HepG2 (cell line): ENCODE results near the gene GPER1. TPM values are rescaled to one million over a fixed set of nuclear protein-coding genes. Genes with fewer than 3 reads are reported as not detected.

Experiments
- ATAC-seq: fragments of 200-7000 bp; cut with Tn5 transposase; 3 replicates; pipeline ENCODE4 v1.9.1; 2020; ENCODE audit warnings: mild to moderate bottlenecking, moderate library complexity
- BruUV-seq: library from RNA; stranded (reverse); fragments of 400-500 nt; replicated peaks from 2 replicates; lab custom pipeline; 2021; lab: Mats Ljungman, UMichigan
- CTCF ChIA-PET: fragments of 300-600 bp; formaldehyde crosslinking; extraction: SDS; loops from one replicate; lab custom pipeline; 2021; ENCODE audit warnings: low total read pairs, inconsistent platforms, low intra/inter-chr PET ratio; lab: Yijun Ruan, JAX
- POLR2A ChIA-PET: fragments of 350-600 bp; sonication (Branson Sonifier 250); formaldehyde crosslinking; loops from one replicate; lab custom pipeline; 2020; ENCODE audit warnings: antibody characterized with exemption, inconsistent platforms; lab: Yijun Ruan, JAX
- DNase-seq: peaks from one replicate; pipeline ENCODE4 v3.0.0-alpha.2; 2015; ENCODE audit warnings: low spot score
- FAIRE-seq: peaks from 3 replicates; lab custom pipeline; 2011; peaks lifted over from hg19 to GRCh38; lab: Jason Lieb, UNC
- H2AFZ ChIP-seq: one replicate; pipeline ENCODE4 v1.6.1; 2011; ENCODE audit warnings: low read length, inconsistent platforms
- H3K27ac ChIP-seq: fragments of 300-600 bp; 3 replicates; pipeline ENCODE4 v1.8.0; 2011; ENCODE audit warnings: mixed run types, mild to moderate bottlenecking, mixed read lengths, low read length, inconsistent platforms; ENCODE audit not compliant: insufficient read depth; ENCODE audit errors: extremely low read length
- H3K27me3 ChIP-seq, 2 experiments: fragments of 200-600 bp in 1 of 2; 2 replicates in 1 of 2; 3 replicates in 1 of 2; pipeline versions ENCODE4 v1.6.0 to v1.8.0; 2011; ENCODE audit warnings: low read length in 2 of 2, mild to moderate bottlenecking in 2 of 2, moderate library complexity in 2 of 2, inconsistent platforms in 1 of 2; ENCODE audit not compliant: insufficient read depth in 2 of 2, control insufficient read depth in 1 of 2
- H3K36me3 ChIP-seq, 2 experiments: fragments of 200-600 bp in 1 of 2; replicated peaks in 1 of 2; 2 replicates in 1 of 2; 3 replicates in 1 of 2; pipeline versions ENCODE4 v1.5.1 to v1.8.0; 2011; ENCODE audit warnings: low read length in 2 of 2, inconsistent platforms in 1 of 2; ENCODE audit not compliant: insufficient read depth in 2 of 2, control insufficient read depth in 1 of 2
- H3K4me1 ChIP-seq: 2 replicates; pipeline ENCODE4 v1.5.1; 2012; ENCODE audit warnings: low read length, inconsistent platforms; ENCODE audit not compliant: insufficient read depth
- H3K4me2 ChIP-seq: 2 replicates; pipeline ENCODE4 v1.6.0; 2011; ENCODE audit warnings: low read depth, low read length, inconsistent platforms
- H3K4me3 ChIP-seq, 3 experiments: fragments of 200-600 bp in 1 of 3; sonication (generic), shearing (Covaris generic) in 1 of 3; replicated peaks in 1 of 3; 2 replicates each; pipeline ENCODE4 v1.5.1; 2011 to 2016; ENCODE audit warnings: low read length in 3 of 3, inconsistent platforms in 2 of 3, low read depth in 2 of 3, mild to moderate bottlenecking in 2 of 3, control low read depth in 1 of 3, mixed read lengths in 1 of 3; ENCODE audit not compliant: insufficient read depth in 1 of 3
- H3K79me2 ChIP-seq: one replicate; pipeline ENCODE4 v1.6.1; 2011; ENCODE audit warnings: low read length, inconsistent platforms; ENCODE audit not compliant: insufficient read depth
- H3K9ac ChIP-seq: 2 replicates; pipeline ENCODE4 v1.6.0; 2011; ENCODE audit warnings: mild to moderate bottlenecking, low read depth, low read length, inconsistent platforms; ENCODE audit not compliant: insufficient read depth
- H3K9me3 ChIP-seq: 2 replicates; pipeline ENCODE4 v1.5.1; 2012; ENCODE audit warnings: mild to moderate bottlenecking, low read length
- H4K20me1 ChIP-seq: 2 replicates; pipeline ENCODE4 v1.6.0; 2011; ENCODE audit warnings: inconsistent platforms, mild to moderate bottlenecking, low read length, moderate library complexity; ENCODE audit not compliant: insufficient read depth
- ATF6 ChIP-seq: sonication (generic); formaldehyde crosslinking; conservative IDR thresholded peaks from 2 replicates; pipeline ENCODE4 v1.4.0; 2020; ENCODE audit warnings: missing genetic modification reagents
- DR1 ChIP-seq: sonication (generic); formaldehyde crosslinking; IDR thresholded peaks from 2 replicates; pipeline ENCODE4 v1.8.0; 2021; ENCODE audit warnings: mild to moderate bottlenecking, missing genetic modification reagents, inconsistent platforms
- PHF20 ChIP-seq: sonication (generic); formaldehyde crosslinking; IDR thresholded peaks from 2 replicates; pipeline ENCODE4 v1.5.0; 2020; ENCODE audit warnings: mild to moderate bottlenecking, missing genetic modification reagents
- TGIF2 ChIP-seq: IDR thresholded peaks from 2 replicates; pipeline ENCODE4 v1.6.1; 2016; ENCODE audit warnings: control low read depth, missing compliant biosample characterization
- ZNF10 ChIP-seq: sonication (generic); formaldehyde crosslinking; IDR thresholded peaks from 2 replicates; pipeline ENCODE4 v1.4.0; 2020; ENCODE audit warnings: mild to moderate bottlenecking, low read depth, missing genetic modification reagents, borderline replicate concordance
- ZNF562 ChIP-seq: sonication (generic); formaldehyde crosslinking; IDR thresholded peaks from 2 replicates; pipeline ENCODE4 v1.8.0; 2022; ENCODE audit warnings: missing genetic modification reagents, borderline replicate concordance
- ZNF775 ChIP-seq: sonication (generic); formaldehyde crosslinking; IDR thresholded peaks from 2 replicates; pipeline ENCODE4 v1.4.0; 2020; ENCODE audit warnings: missing genetic modification reagents, mild to moderate bottlenecking, moderate library complexity, borderline replicate concordance
- WGBS: methylation state at CpG from one replicate; pipeline ENCODE4 v1.1.6; 2017; ENCODE audit warnings: low lambda C conversion rate; 5-methylcytosine and 5-hydroxymethylcytosine counted together
- in situ Hi-C: cut with HindIII; loops from 2 replicates; pipeline ENCODE4 v1.10.0; 2017; ENCODE audit warnings: low pct_unique_long_range_greater_than_20kb; ENCODE audit not compliant: extremely low pct_ligation_motif_present
- intact Hi-C: fragments of 100-400 bp; cut with micrococcal nuclease; formaldehyde crosslinking; loops from one replicate; pipeline ENCODE4 v1.10.0; 2022; ENCODE audit not compliant: unreplicated experiment
- polyA plus RNA-seq, 8 experiments: library from polyadenylated mRNA; depleted of rRNA in 3 of 8; stranded (reverse) in 7 of 8; unstranded in 1 of 8; fragments of >200 nt; fragmentation: Illumina TruSeq in 4 of 8; extraction: Trizol in 4 of 8; gene quantifications; 2 replicates each; pipeline versions ENCODE4 v1.2.1 to v1.2.3, GENCODE V29; 2011 to 2016; ENCODE audit warnings: low read depth in 4 of 8, missing spikeins in 1 of 8, mixed read lengths in 1 of 8; ENCODE audit not compliant: insufficient read depth in 1 of 8
- total RNA-seq, 5 experiments: library from RNA; depleted of rRNA; stranded (reverse); fragments of >200 nt; fragmentation: Illumina TruSeq; extraction: Trizol; gene quantifications; 2 replicates each; pipeline ENCODE4 v1.2.3, GENCODE V29; 2016; ENCODE audit warnings: low read depth in 1 of 5
- TF ChIP-seq, protein P1 (sequence below), 2 experiments: sonication (generic) in 1 of 2; formaldehyde crosslinking in 1 of 2; IDR thresholded peaks; 2 replicates each; pipeline versions ENCODE4 v1.4.0 to v1.6.1; 2016 to 2020; ENCODE audit warnings: borderline replicate concordance in 1 of 2, low read depth in 1 of 2, mild to moderate bottlenecking in 1 of 2, missing genetic modification reagents in 1 of 2

The GPER1 gene
- total and polyA plus RNA-seq, 2 of the 13 experiments (the other 11 are each of a cell fraction or from before 2014, with no cell fraction given) = 12.7 to 19.7 TPM

GRCh38 chr7:1046722-1047679, 40.9 kb upstream of the GPER1 start:
- BruUV-seq = no TSS peak
- no peaks in the 10 kb centered on the region; a peak in 1 of 5 replicates for H3K27me3 ChIP-seq
- 91% methylated on average over 14 of the region's 15 CpGs for whole genome bisulfite sequencing
- no peak overlapping the region for H2AFZ ChIP-seq
- no peak overlapping the region for H3K27ac ChIP-seq
- peaks cover 0 to 1% of the 10 kb centered on the region in 2 experiments; a peak in 2 of 5 replicates for H3K36me3 ChIP-seq
- no peak for ATAC-seq
- H3K9ac ChIP-seq = no peak overlapping the region; the same call in 1 of the 2 replicates
- no peak for FAIRE-seq
- in situ Hi-C loops (no loop called here), intact Hi-C loops (loop anchor here (5.0 kb wide), 1 partner anchor 55 kb away; no protein-coding TSS in a partner anchor)
- H4K20me1 ChIP-seq = no peaks in the 10 kb centered on the region
- no peaks in the 10 kb centered on the region for H3K9me3 ChIP-seq
- H3K4me2 ChIP-seq = peak overlapping the region; percentile 6
- ChIA-PET POLR2A (interaction anchor here (1.1 kb wide), 1 partner anchor 54 kb away, joined by 4 read pairs; no protein-coding TSS in a partner anchor), CTCF (no interaction called here)
- peaks cover 27% of the 10 kb centered on the region for H3K79me2 ChIP-seq
- TF ChIP-seq, protein P1, sequence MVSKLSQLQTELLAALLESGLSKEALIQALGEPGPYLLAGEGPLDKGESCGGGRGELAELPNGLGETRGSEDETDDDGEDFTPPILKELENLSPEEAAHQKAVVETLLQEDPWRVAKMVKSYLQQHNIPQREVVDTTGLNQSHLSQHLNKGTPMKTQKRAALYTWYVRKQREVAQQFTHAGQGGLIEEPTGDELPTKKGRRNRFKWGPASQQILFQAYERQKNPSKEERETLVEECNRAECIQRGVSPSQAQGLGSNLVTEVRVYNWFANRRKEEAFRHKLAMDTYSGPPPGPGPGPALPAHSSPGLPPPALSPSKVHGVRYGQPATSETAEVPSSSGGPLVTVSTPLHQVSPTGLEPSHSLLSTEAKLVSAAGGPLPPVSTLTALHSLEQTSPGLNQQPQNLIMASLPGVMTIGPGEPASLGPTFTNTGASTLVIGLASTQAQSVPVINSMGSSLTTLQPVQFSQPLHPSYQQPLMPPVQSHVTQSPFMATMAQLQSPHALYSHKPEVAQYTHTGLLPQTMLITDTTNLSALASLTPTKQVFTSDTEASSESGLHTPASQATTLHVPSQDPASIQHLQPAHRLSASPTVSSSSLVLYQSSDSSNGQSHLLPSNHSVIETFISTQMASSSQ (IDR thresholded peaks at IDR 0.05; ENCODE audit: low read depth) = no peak
- TF ChIP-seq, protein P1 (CRISPR knock-in tag; IDR thresholded peaks at IDR 0.05; ENCODE audit: borderline replicate concordance) = no peak
- TF ChIP-seq ZNF775 (CRISPR knock-in tag) (no peak), ZNF10 (CRISPR knock-in tag) (no peak), DR1 (CRISPR knock-in tag) (no peak), PHF20 (no peak), TGIF2 (CRISPR knock-in tag) (no peak), ATF6 (no peak), ZNF562 (no peak)
- no peak overlapping the region for H3K4me3 ChIP-seq
- peaks cover 65% of the 10 kb centered on the region for H3K4me1 ChIP-seq
- DNase-seq = no peak
